A549 (cell line): ENCODE results near the gene EMID1. TPM values are rescaled to one million over a fixed set of nuclear protein-coding genes. Genes with fewer than 3 reads are reported as not detected.

Experiments used
- ATAC-seq, 2 experiments: fragments of 200-7000 bp in 1 of 2; fragments of >200 bp in 1 of 2; cut with Nextera tagmentation in 1 of 2; cut with Tn5 transposase in 1 of 2; 3 replicates each; pipeline versions ENCODE4 v1.8.0 to v1.9.1; 2018 to 2020; ENCODE audit warnings: mild to moderate bottlenecking in 1 of 2, moderate library complexity in 1 of 2
- CTCF ChIA-PET: fragments of 300-600 bp; sonication (Branson Sonifier 250); formaldehyde crosslinking; extraction: SDS; loops from one replicate; lab custom pipeline; 2021; ENCODE audit warnings: antibody characterized with exemption, inconsistent platforms; lab: Yijun Ruan, JAX
- POLR2A ChIA-PET: fragments of 350-600 bp; formaldehyde crosslinking; extraction: SDS; loops from one replicate; lab custom pipeline; 2021; ENCODE audit warnings: antibody characterized with exemption, inconsistent platforms; lab: Yijun Ruan, JAX
- DNase-seq, 2 experiments: peaks; one replicate each; pipeline versions ENCODE4 v3.0.0 to v3.0.0-alpha.2; 2011 to 2016; ENCODE audit warnings: low read depth in 1 of 2, low spot score in 1 of 2
- FAIRE-seq: peaks from 2 replicates; lab custom pipeline; 2011; peaks lifted over from hg19 to GRCh38; lab: Jason Lieb, UNC
- H3K27ac ChIP-seq, 2 experiments: fragments of >200 bp; sonication (Bioruptor Twin); formaldehyde crosslinking; 3 replicates each; pipeline ENCODE4 v1.5.1; 2016 to 2017
- H3K4me1 ChIP-seq: fragments of >200 bp; sonication (Bioruptor Twin); formaldehyde crosslinking; 3 replicates; pipeline ENCODE4 v1.6.1; 2016
- H3K4me2 ChIP-seq: fragments of >200 bp; sonication (Bioruptor Twin); formaldehyde crosslinking; 3 replicates; pipeline ENCODE4 v1.6.1; 2016
- H3K4me3 ChIP-seq: fragments of >200 bp; sonication (Bioruptor Twin); formaldehyde crosslinking; 3 replicates; pipeline ENCODE4 v1.5.1; 2016
- H3K9me3 ChIP-seq: fragments of >200 bp; sonication (Bioruptor Twin); formaldehyde crosslinking; 3 replicates; pipeline ENCODE4 v1.6.1; 2016
- ATOH8 ChIP-seq: fragments of 250-450 bp; sonication (Bioruptor Pico); IDR thresholded peaks from 2 replicates; pipeline ENCODE4 v1.5.0; 2020; ENCODE audit warnings: low read depth, mild to moderate bottlenecking, moderate library complexity
- BCL3 ChIP-seq: fragments of >200 bp; sonication (Bioruptor Twin); formaldehyde crosslinking; IDR thresholded peaks from 3 replicates; pipeline ENCODE4 v1.6.1; 2016
- CEBPB ChIP-seq, 2 experiments: fragments of >200 bp in 1 of 2; sonication (Bioruptor Twin) in 1 of 2; formaldehyde crosslinking in 1 of 2; IDR thresholded peaks; 2 replicates each; pipeline ENCODE4 v1.6.1; 2012 to 2016
- CTCF ChIP-seq: fragments of >200 bp; sonication (Bioruptor Twin); formaldehyde crosslinking; IDR thresholded peaks from 3 replicates; pipeline ENCODE4 v1.5.1; 2016
- EHF ChIP-seq: fragments of 250-450 bp; sonication (Bioruptor Pico); IDR thresholded peaks from 2 replicates; pipeline ENCODE4 v1.5.0; 2020; ENCODE audit warnings: mild to moderate bottlenecking
- ELK1 ChIP-seq: fragments of 150-350 bp; IDR thresholded peaks from 2 replicates; pipeline ENCODE4 v1.6.1; 2014; ENCODE audit warnings: low read depth, mild to moderate bottlenecking, low read length
- EP300 ChIP-seq, 2 experiments: fragments of >200 bp; sonication (Bioruptor Twin); formaldehyde crosslinking; IDR thresholded peaks; 2 replicates in 1 of 2; 3 replicates in 1 of 2; pipeline ENCODE4 v1.6.1; 2016 to 2017
- GATA3 ChIP-seq: IDR thresholded peaks from 2 replicates; pipeline ENCODE4 v1.6.1; 2012; ENCODE audit warnings: borderline replicate concordance
- HMGXB4 ChIP-seq: fragments of 250-450 bp; sonication (Bioruptor Pico); IDR thresholded peaks from 2 replicates; pipeline ENCODE4 v1.5.0; 2021; ENCODE audit warnings: mild to moderate bottlenecking, moderate library complexity, borderline replicate concordance
- HOXB13 ChIP-seq: fragments of 250-450 bp; sonication (Bioruptor Pico); IDR thresholded peaks from 2 replicates; pipeline ENCODE4 v1.5.0; 2020; ENCODE audit warnings: low read depth, mild to moderate bottlenecking, moderate library complexity
- JUN ChIP-seq, 2 experiments: fragments of >200 bp; sonication (Bioruptor Twin); formaldehyde crosslinking; IDR thresholded peaks; 2 replicates in 1 of 2; 3 replicates in 1 of 2; pipeline ENCODE4 v1.6.1; 2016 to 2017
- MAFK ChIP-seq: fragments of 450-650 bp; IDR thresholded peaks from 2 replicates; pipeline ENCODE4 v1.6.1; 2014; ENCODE audit not compliant: partially characterized antibody
- MYC ChIP-seq: IDR thresholded peaks from 2 replicates; pipeline ENCODE4 v1.6.1; 2012; ENCODE audit warnings: mild to moderate bottlenecking, inconsistent platforms, low read length, improper control_type of control experiment, borderline replicate concordance
- NPAS2 ChIP-seq: fragments of 250-450 bp; sonication (Bioruptor Pico); IDR thresholded peaks from 2 replicates; pipeline ENCODE4 v1.8.0; 2022; ENCODE audit warnings: mild to moderate bottlenecking, moderate library complexity, borderline replicate concordance
- PBX3 ChIP-seq: IDR thresholded peaks from 2 replicates; pipeline ENCODE4 v1.6.1; 2012
- PHF8 ChIP-seq: fragments of 200-600 bp; sonication (generic); IDR thresholded peaks from 2 replicates; pipeline ENCODE4 v1.6.1; 2016; ENCODE audit warnings: low read depth, mild to moderate bottlenecking, antibody characterized with exemption, moderate library complexity, borderline replicate concordance
- RCOR1 ChIP-seq: fragments of 150-350 bp; IDR thresholded peaks from 2 replicates; pipeline ENCODE4 v1.6.1; 2014; ENCODE audit warnings: antibody characterized with exemption, low read length, low read depth
- RFX5 ChIP-seq: fragments of 450-650 bp; IDR thresholded peaks from 2 replicates; pipeline ENCODE4 v1.7.1; 2014; ENCODE audit warnings: antibody characterized with exemption, mild to moderate bottlenecking, moderate library complexity
- SREBF2 ChIP-seq: fragments of 450-650 bp; IDR thresholded peaks from 2 replicates; pipeline ENCODE4 v1.6.1; 2014; ENCODE audit warnings: mild to moderate bottlenecking, moderate library complexity
- WGBS: methylation state at CpG from one replicate; pipeline ENCODE4 v1.1.6; 2017; ENCODE audit errors: missing lambda C conversion rate; 5-methylcytosine and 5-hydroxymethylcytosine counted together
- polyA plus RNA-seq, 4 experiments: library from polyadenylated mRNA; depleted of rRNA in 3 of 4; stranded (reverse); fragments of >200 nt; fragmentation: RNase III in 1 of 4; extraction: RNeasy Plus Mini Kit Qiagen cat#74134 plus additional on column Dnase treatment in 1 of 4; gene quantifications; 2 replicates in 3 of 4; 3 replicates in 1 of 4; pipeline ENCODE4 v1.2.3, GENCODE V29; 2011 to 2017

The EMID1 gene
- polyA plus RNA-seq, 2 of the 4 experiments (the other 2 are of a cell fraction) = 0.28 TPM

- WGBS = 55% methylated on average over 7 of the region's 8 CpGs
- Histone ChIP-seq H3K9me3 (no peaks in the 10 kb centered on the region), H3K4me3 (no peak overlapping the region), H3K27ac (no peak overlapping the region), H3K4me2 (no peak overlapping the region), H3K4me1 (no peaks in the 10 kb centered on the region)
- no peak for FAIRE-seq
- ATAC-seq = no peak
- DNase-seq = no peak
- POLR2A ChIA-PET = no interaction called here
- CTCF ChIA-PET = interaction anchor here (1.0 to 2.5 kb wide), 4 partner anchors 11 to 169 kb away, joined by 3 to 9 read pairs (median 4); no protein-coding TSS in a partner anchor
- TF ChIP-seq EP300 (IDR thresholded peaks at IDR 0.05) (no peak), PBX3 (no peak), NPAS2 (CRISPR knock-in tag) (no peak), PHF8 (no peak), EHF (CRISPR knock-in tag) (no peak), MYC (no peak), HMGXB4 (CRISPR knock-in tag) (no peak), ELK1 (no peak), BCL3 (no peak), ATOH8 (no peak), MAFK (no peak), RCOR1 (no peak), SREBF2 (no peak), HOXB13 (CRISPR knock-in tag) (no peak), CEBPB (IDR thresholded peaks at IDR 0.05) (no peak), RFX5 (no peak)
- TF ChIP-seq, all 56 proteins: peak for 0
These were observed 15.6 kb upstream of the EMID1 start for GRCh38 chr22:29190051-29190450.

GRCh38 chr22:29190918-29191317 is 14.8 kb upstream of the EMID1 start:
- Histone ChIP-seq H3K4me1 (no peaks in the 10 kb centered on the region), H3K4me3 (no peak overlapping the region), H3K27ac (no peak overlapping the region), H3K9me3 (no peaks in the 10 kb centered on the region), H3K4me2 (no peak overlapping the region)
- POLR2A ChIA-PET = no interaction called here
- DNase-seq (no peak), ATAC-seq (no peak), FAIRE-seq (no peak)
- WGBS = 85% methylated on average over 10 of the region's 10 CpGs
- TF ChIP-seq GATA3 = no peak
- no peak for TF ChIP-seq MYC
- TF ChIP-seq JUN (IDR thresholded peaks at IDR 0.05) = no peak
- no peak for TF ChIP-seq CTCF
- CTCF ChIA-PET = interaction anchor here (0.5 to 2.5 kb wide), 4 partner anchors 25 to 57 kb away, joined by 3 to 9 read pairs (median 3); no protein-coding TSS in a partner anchor
